H1 (cell line): Measurements from ENCODE around the gene COL4A1. TPM values are rescaled to one million over a fixed set of nuclear protein-coding genes. Genes with fewer than 3 reads are reported as not detected.

ENCODE experiments used
- CTCF ChIA-PET: fragments of 300-600 bp; sonication (Branson Sonifier 250); formaldehyde crosslinking; loops from one replicate; lab custom pipeline; 2021; ENCODE audit not compliant: partially characterized antibody; lab: Charles Lee
- POLR2A ChIA-PET: fragments of 300-600 bp; sonication (Branson Sonifier 250); formaldehyde crosslinking; loops from one replicate; lab custom pipeline; 2021; ENCODE audit warnings: inconsistent platforms; ENCODE audit not compliant: partially characterized antibody; lab: Charles Lee
- DNase-seq, 2 experiments: peaks; one replicate each; pipeline versions ENCODE4 v3.0.0 to v3.0.0-alpha.2; 2010 to 2022; ENCODE audit warnings: low spot score in 2 of 2, low read depth in 1 of 2, mixed read lengths in 1 of 2
- FAIRE-seq: peaks from 2 replicates; lab custom pipeline; 2011; peaks lifted over from hg19 to GRCh38; lab: Jason Lieb, UNC
- H2AFZ ChIP-seq: 2 replicates; pipeline ENCODE4 v1.8.1; 2012; ENCODE audit warnings: low read length, inconsistent platforms
- H2AK5ac ChIP-seq: 2 replicates; pipeline ENCODE4 v1.6.1; 2013; ENCODE audit warnings: low read depth, low read length
- H2BK120ac ChIP-seq: replicated peaks from 2 replicates; pipeline ENCODE3; 2013; ENCODE audit warnings: low read depth, low read length, inconsistent platforms
- H2BK12ac ChIP-seq: 2 replicates; pipeline ENCODE4 v1.6.1; 2013; ENCODE audit warnings: low read depth, low read length
- H2BK15ac ChIP-seq: 2 replicates; pipeline ENCODE4 v1.6.1; 2013; ENCODE audit warnings: low read length
- H2BK20ac ChIP-seq: 2 replicates; pipeline ENCODE4 v1.6.1; 2013; ENCODE audit warnings: low read length
- H2BK5ac ChIP-seq: 2 replicates; pipeline ENCODE4 v1.6.1; 2013; ENCODE audit warnings: low read depth, low read length
- H3K14ac ChIP-seq: 2 replicates; pipeline ENCODE4 v1.6.1; 2013; ENCODE audit warnings: inconsistent platforms; ENCODE audit not compliant: insufficient read length
- H3K18ac ChIP-seq: 2 replicates; pipeline ENCODE4 v1.6.1; 2013; ENCODE audit warnings: low read length; ENCODE audit errors: extremely low read depth
- H3K23ac ChIP-seq: 2 replicates; pipeline ENCODE4 v1.6.1; 2013; ENCODE audit warnings: inconsistent platforms; ENCODE audit not compliant: insufficient read length
- H3K23me2 ChIP-seq: 2 replicates; pipeline ENCODE4 v1.6.1; 2013; ENCODE audit warnings: low read depth, low read length
- H3K27ac ChIP-seq: 2 replicates; pipeline ENCODE4 v1.6.1; 2011; ENCODE audit warnings: low read depth, low read length, inconsistent platforms
- H3K27me3 ChIP-seq, 4 experiments: replicated peaks in 1 of 4; 1 replicate in 1 of 4; 2 replicates in 3 of 4; pipeline versions ENCODE4 v1.6.1 to v1.8.1; 2011 to 2013; ENCODE audit warnings: low read length in 3 of 4, mild to moderate bottlenecking in 3 of 4, inconsistent platforms in 2 of 4, mixed read lengths in 2 of 4, moderate library complexity in 1 of 4; ENCODE audit not compliant: control insufficient read depth in 3 of 4, insufficient read depth in 3 of 4; ENCODE audit errors: extremely low read depth in 1 of 4
- H3K36me3 ChIP-seq, 4 experiments: 2 replicates each; pipeline versions ENCODE4 v1.6.1 to v1.8.1; 2011 to 2013; ENCODE audit warnings: mild to moderate bottlenecking in 4 of 4, low read length in 3 of 4, moderate library complexity in 2 of 4, control low read depth in 1 of 4, inconsistent platforms in 1 of 4; ENCODE audit not compliant: insufficient read depth in 4 of 4, control insufficient read depth in 2 of 4
- H3K4ac ChIP-seq: replicated peaks from 2 replicates; pipeline ENCODE3; 2013; ENCODE audit warnings: low read length, low read depth, mixed read lengths, inconsistent platforms; ENCODE audit not compliant: insufficient read length
- H3K4me1 ChIP-seq, 4 experiments: replicated peaks in 1 of 4; 1 replicate in 1 of 4; 2 replicates in 3 of 4; pipeline versions ENCODE4 v1.6.1 to v1.8.1; 2011 to 2013; ENCODE audit warnings: low read length in 3 of 4, inconsistent platforms in 2 of 4, mixed read lengths in 1 of 4; ENCODE audit not compliant: insufficient read depth in 4 of 4, control insufficient read depth in 3 of 4
- H3K4me2 ChIP-seq, 2 experiments: 2 replicates each; pipeline versions ENCODE4 v1.6.1 to v1.8.1; 2011 to 2013; ENCODE audit warnings: low read depth in 2 of 2, low read length in 2 of 2, control low read depth in 1 of 2, inconsistent platforms in 1 of 2, mild to moderate bottlenecking in 1 of 2; ENCODE audit not compliant: insufficient read depth in 1 of 2
- H3K4me3 ChIP-seq, 4 experiments: fragments of 200-600, 300-600 bp in 1 of 4; sonication (generic), shearing (Covaris generic), sonication (Bioruptor Twin) in 1 of 4; 2 replicates each; pipeline versions ENCODE4 v1.5.1 to v1.8.1; 2011 to 2016; ENCODE audit warnings: low read length in 4 of 4, low read depth in 3 of 4, control low read depth in 2 of 4, inconsistent platforms in 2 of 4, mild to moderate bottlenecking in 2 of 4, mixed read lengths in 1 of 4, moderate library complexity in 1 of 4; ENCODE audit not compliant: insufficient read depth in 2 of 4; ENCODE audit errors: extremely low read depth in 1 of 4
- H3K56ac ChIP-seq: replicated peaks from 2 replicates; pipeline ENCODE3; 2013; ENCODE audit warnings: low read depth, mild to moderate bottlenecking, mixed read lengths, low read length, inconsistent platforms; ENCODE audit not compliant: insufficient read length
- H3K79me1 ChIP-seq: 2 replicates; pipeline ENCODE4 v1.6.1; 2013; ENCODE audit warnings: low read depth, low read length, control low read depth
- H3K79me2 ChIP-seq, 2 experiments: 2 replicates each; pipeline versions ENCODE4 v1.6.1 to v1.8.1; 2012 to 2013; ENCODE audit warnings: low read length in 2 of 2, mild to moderate bottlenecking in 2 of 2, inconsistent platforms in 1 of 2; ENCODE audit not compliant: insufficient read depth in 2 of 2, control insufficient read depth in 1 of 2
- H3K9ac ChIP-seq, 4 experiments: replicated peaks in 1 of 4; 1 replicate in 1 of 4; 2 replicates in 3 of 4; pipeline versions ENCODE4 v1.6.1 to v1.8.1; 2011 to 2013; ENCODE audit warnings: low read depth in 3 of 4, low read length in 3 of 4, control low read depth in 2 of 4, mild to moderate bottlenecking in 2 of 4, moderate library complexity in 2 of 4, inconsistent platforms in 1 of 4; ENCODE audit errors: extremely low read depth in 1 of 4
- H3K9me3 ChIP-seq, 2 experiments: 2 replicates each; pipeline versions ENCODE4 v1.6.1 to v1.8.1; 2012 to 2013; ENCODE audit warnings: mild to moderate bottlenecking in 2 of 2, moderate library complexity in 2 of 2, control low read depth in 1 of 2, inconsistent platforms in 1 of 2, low read depth in 1 of 2, low read length in 1 of 2, mixed read lengths in 1 of 2; ENCODE audit not compliant: insufficient read depth in 2 of 2
- H4K20me1 ChIP-seq, 2 experiments: replicated peaks in 1 of 2; 2 replicates each; pipeline versions ENCODE3 to v1.8.1; 2011 to 2013; ENCODE audit warnings: inconsistent platforms in 2 of 2, low read length in 2 of 2, mild to moderate bottlenecking in 1 of 2; ENCODE audit not compliant: insufficient read depth in 2 of 2, control insufficient read depth in 1 of 2
- H4K5ac ChIP-seq: 2 replicates; pipeline ENCODE4 v1.6.1; 2013; ENCODE audit warnings: low read length, low read depth, mixed read lengths, inconsistent platforms; ENCODE audit not compliant: insufficient read length
- H4K8ac ChIP-seq: 2 replicates; pipeline ENCODE4 v1.8.0; 2013; ENCODE audit warnings: mild to moderate bottlenecking, moderate library complexity, low read length, inconsistent platforms; ENCODE audit not compliant: insufficient read depth; ENCODE audit errors: extremely low read depth
- H4K91ac ChIP-seq: replicated peaks from 2 replicates; pipeline ENCODE3; 2013; ENCODE audit warnings: low read length, mixed read lengths, inconsistent platforms; ENCODE audit not compliant: insufficient read length
- ASH2L ChIP-seq: fragments of 200-600, 300-600 bp; sonication (generic); IDR thresholded peaks from one replicate; pipeline ENCODE4 v1.7.1; 2017; ENCODE audit warnings: low read length
- ATF3 ChIP-seq: IDR thresholded peaks from 2 replicates; pipeline ENCODE4 v1.6.1; 2011; ENCODE audit warnings: low read depth, mild to moderate bottlenecking, low read length; ENCODE audit not compliant: insufficient read depth
- HDAC2 ChIP-seq, 2 experiments: fragments of 300-600 bp in 1 of 2; sonication (generic) in 1 of 2; IDR thresholded peaks; 2 replicates each; pipeline ENCODE4 v1.6.1; 2011 to 2012; ENCODE audit warnings: low read depth in 2 of 2, low read length in 2 of 2, mild to moderate bottlenecking in 2 of 2, moderate library complexity in 2 of 2, borderline replicate concordance in 1 of 2, inconsistent platforms in 1 of 2
- YY1 ChIP-seq: IDR thresholded peaks from 2 replicates; pipeline ENCODE4 v1.6.1; 2011; ENCODE audit warnings: low read depth, mild to moderate bottlenecking, low read length
- WGBS, 2 experiments: shearing (Covaris generic) in 1 of 2; methylation state at CpG; one replicate each; pipeline versions ENCODE4 v1.1.6 to v1.1.7; 2013 to 2015; ENCODE audit warnings: low lambda C conversion rate in 2 of 2, mixed read lengths in 2 of 2, inconsistent platforms in 1 of 2, low coverage in 1 of 2, missing lambda C conversion rate in 1 of 2; ENCODE audit not compliant: insufficient replicate concordance in 2 of 2, insufficient coverage in 1 of 2, insufficient read length in 1 of 2; ENCODE audit errors: extremely low coverage in 1 of 2, missing lambda C conversion rate in 1 of 2; 5-methylcytosine and 5-hydroxymethylcytosine counted together
- polyA plus RNA-seq, 7 experiments: library from polyadenylated mRNA; depleted of rRNA in 3 of 7; stranded (reverse) in 5 of 7; unstranded in 2 of 7; fragments of >200 nt in 5 of 7; fragments of 200-250 nt in 2 of 7; gene quantifications; 1 replicate in 5 of 7; 2 replicates in 1 of 7; 4 replicates in 1 of 7; pipeline versions ENCODE4 v1.2.1 to v1.2.3, GENCODE V29; 2011 to 2013; ENCODE audit warnings: missing spikeins in 2 of 7, mixed read lengths in 2 of 7
- total RNA-seq: library from RNA; stranded (reverse); fragmentation: NEBNext Ultra II Directional; extraction: Animal tissue kit (Norgen Biotek cat#: 25700); gene quantifications from 2 replicates; pipeline ENCODE4 v1.2.1, GENCODE V29; 2021

Gene COL4A1
- total and polyA plus RNA-seq, 2 of the 8 experiments (the other 6 are each of a cell fraction or from before 2014, with no cell fraction given) = 30.7 to 82.0 TPM

- no peak overlapping the region for H3K4me2 ChIP-seq
Observed at GRCh38 chr13:110115591-110115990, 191.4 kb downstream of the COL4A1 start.

More at GRCh38 chr13:110115591-110115990, 191.4 kb downstream of the COL4A1 start:
- no peak overlapping the region for H3K56ac ChIP-seq
- no peak overlapping the region for H4K5ac ChIP-seq
- FAIRE-seq (no peak), DNase-seq (no peak)
- no peak overlapping the region for H3K9ac ChIP-seq
- H3K79me2 ChIP-seq = no peaks in the 10 kb centered on the region
- H3K4me1 ChIP-seq = peaks cover 0 to 5% (median 2%) of the 10 kb centered on the region in 4 experiments; a peak in 2 of 7 replicates
- no peak overlapping the region for H4K91ac ChIP-seq
- H2BK15ac ChIP-seq = no peak overlapping the region
- no peak overlapping the region for H2BK5ac ChIP-seq
- H3K79me1 ChIP-seq = no peaks in the 10 kb centered on the region
- no peak overlapping the region for H3K4ac ChIP-seq
- WGBS, 2 experiments = 84% methylated on average over 5 of the region's 5 CpGs; no CpG with 5 or more reads in 1 of the 2 experiments
- no peak overlapping the region for H3K14ac ChIP-seq
- peaks cover 0 to 7% (median 2%) of the 10 kb centered on the region in 4 experiments; a peak in 4 of 7 replicates for H3K27me3 ChIP-seq
- H4K8ac ChIP-seq = no peak overlapping the region
- no peak overlapping the region for H3K4me3 ChIP-seq
- no peaks in the 10 kb centered on the region for H3K9me3 ChIP-seq
- no peak overlapping the region for H2AK5ac ChIP-seq
- POLR2A ChIA-PET = no interaction called here
- H3K23me2 ChIP-seq = no peaks in the 10 kb centered on the region
- no peak overlapping the region for H3K23ac ChIP-seq
- H2BK20ac ChIP-seq = no peak overlapping the region
- H4K20me1 ChIP-seq = no peaks in the 10 kb centered on the region
- H2BK12ac ChIP-seq = no peak overlapping the region
- TF ChIP-seq HDAC2 (IDR thresholded peaks at IDR 0.05; ENCODE audit: borderline replicate concordance in 1 of 2, low read depth in 2 of 2, low read length in 2 of 2) = no peak
- TF ChIP-seq YY1 = no peak
- no peak for TF ChIP-seq ATF3
- peak; percentile 4 for TF ChIP-seq ASH2L
- no peaks in the 10 kb centered on the region for H3K36me3 ChIP-seq
- CTCF ChIA-PET = interaction anchor here (0.7 to 3.4 kb wide), 13 partner anchors 9 to 1201 kb away, joined by 3 to 17 read pairs (median 4); no protein-coding TSS in a partner anchor
- H3K18ac ChIP-seq = no peak overlapping the region
- no peak overlapping the region for H2AFZ ChIP-seq
- no peak overlapping the region for H3K27ac ChIP-seq
- H2BK120ac ChIP-seq = no peak overlapping the region
